Liver (tissue), 9 donors: Measurements from ENCODE around the gene MORN4. TPM values are rescaled to one million over a fixed set of nuclear protein-coding genes. Genes with fewer than 3 reads are reported as not detected.
A peak's percentile ranks its signal among the peaks of the same experiment; 100 is the strongest.

Experiments used
- DNase-seq: peaks from one replicate; pipeline ENCODE4 v3.0.0-alpha.2; 2017; ENCODE audit warnings: low spot score
- H3K27ac ChIP-seq, 2 donors: one replicate each; pipeline ENCODE4 v1.7.0; 2013; ENCODE audit warnings: inconsistent platforms in 2 of 2, low read length in 2 of 2, control low read depth in 1 of 2, low read depth in 1 of 2, mild to moderate bottlenecking in 1 of 2
- H3K27me3 ChIP-seq, 4 donors: one replicate each; pipeline versions ENCODE4 v1.6.1 to v1.7.0; 2013; ENCODE audit warnings: low read length in 3 of 4, inconsistent platforms in 1 of 4, mild to moderate bottlenecking in 1 of 4, moderate library complexity in 1 of 4; ENCODE audit not compliant: control insufficient read depth in 4 of 4, insufficient read depth in 4 of 4
- H3K36me3 ChIP-seq, 4 donors: one replicate each; pipeline versions ENCODE4 v1.6.1 to v1.7.0; 2013; ENCODE audit warnings: low read length in 3 of 4, mild to moderate bottlenecking in 3 of 4, low read depth in 1 of 4, moderate library complexity in 1 of 4; ENCODE audit not compliant: control insufficient read depth in 4 of 4, insufficient read depth in 3 of 4
- H3K4me1 ChIP-seq, 4 donors: one replicate each; pipeline versions ENCODE4 v1.6.1 to v1.7.0; 2013; ENCODE audit warnings: low read length in 3 of 4, mild to moderate bottlenecking in 3 of 4, moderate library complexity in 1 of 4; ENCODE audit not compliant: control insufficient read depth in 4 of 4, insufficient read depth in 4 of 4
- H3K4me3 ChIP-seq, 3 donors: one replicate each; pipeline versions ENCODE4 v1.6.1 to v1.7.0; 2013; ENCODE audit warnings: low read length in 3 of 3, control low read depth in 1 of 3, low read depth in 1 of 3, mild to moderate bottlenecking in 1 of 3
- H3K9ac ChIP-seq, 2 donors: one replicate each; pipeline ENCODE4 v1.7.0; 2013; ENCODE audit warnings: low read length in 2 of 2, mild to moderate bottlenecking in 2 of 2, moderate library complexity in 2 of 2, control low read depth in 1 of 2, low read depth in 1 of 2
- H3K9me3 ChIP-seq, 4 donors: one replicate each; pipeline versions ENCODE4 v1.6.1 to v1.7.0; 2013; ENCODE audit warnings: low read length in 3 of 4; ENCODE audit not compliant: control insufficient read depth in 4 of 4
- ATF3 ChIP-seq: IDR thresholded peaks from 2 replicates; pipeline ENCODE4 v1.6.1; 2016; ENCODE audit warnings: antibody characterized with exemption
- CTCF ChIP-seq: fragments of 150-350 bp; IDR thresholded peaks from 2 replicates; pipeline ENCODE4 v1.5.1; 2017; ENCODE audit warnings: improper control_type of control experiment, low read depth, low read length; ENCODE audit not compliant: missing input control
- EGR1 ChIP-seq, 2 donors: IDR thresholded peaks; 2 replicates each; pipeline ENCODE4 v1.6.1; 2016 to 2018; ENCODE audit warnings: antibody characterized with exemption in 2 of 2, low read depth in 2 of 2
- FOXA1 ChIP-seq: IDR thresholded peaks from 2 replicates; pipeline ENCODE4 v1.6.1; 2016; ENCODE audit warnings: antibody characterized with exemption
- FOXA2 ChIP-seq: IDR thresholded peaks from 2 replicates; pipeline ENCODE4 v1.6.1; 2016; ENCODE audit warnings: antibody characterized with exemption
- GABPA ChIP-seq, 2 donors: IDR thresholded peaks in 1 of 2; conservative IDR thresholded peaks in 1 of 2; 2 replicates each; pipeline ENCODE4 v1.6.1; 2016; ENCODE audit warnings: antibody characterized with exemption in 2 of 2, mild to moderate bottlenecking in 1 of 2, moderate library complexity in 1 of 2
- HNF4A ChIP-seq, 2 donors: conservative IDR thresholded peaks; 2 replicates each; pipeline ENCODE4 v1.6.1; 2016; ENCODE audit warnings: antibody characterized with exemption in 2 of 2, mild to moderate bottlenecking in 2 of 2
- HNF4G ChIP-seq: IDR thresholded peaks from 2 replicates; pipeline ENCODE4 v1.6.1; 2016; ENCODE audit warnings: antibody characterized with exemption
- JUND ChIP-seq, 2 donors: IDR thresholded peaks; 2 replicates each; pipeline ENCODE4 v1.6.1; 2016; ENCODE audit warnings: antibody characterized with exemption in 2 of 2
- NR2F2 ChIP-seq: IDR thresholded peaks from 2 replicates; pipeline ENCODE4 v1.6.1; 2016; ENCODE audit warnings: antibody characterized with exemption
- RAD21 ChIP-seq, 2 donors: IDR thresholded peaks; 2 replicates each; pipeline ENCODE4 v1.6.1; 2016; ENCODE audit warnings: antibody characterized with exemption in 2 of 2, mild to moderate bottlenecking in 2 of 2
- REST ChIP-seq: IDR thresholded peaks from 2 replicates; pipeline ENCODE4 v1.6.1; 2016; ENCODE audit warnings: antibody characterized with exemption, mild to moderate bottlenecking
- RXRA ChIP-seq, 2 donors: IDR thresholded peaks; 2 replicates each; pipeline ENCODE4 v1.6.1; 2017 to 2018; ENCODE audit warnings: antibody characterized with exemption in 2 of 2, mild to moderate bottlenecking in 1 of 2
- SP1 ChIP-seq: IDR thresholded peaks from 2 replicates; pipeline ENCODE4 v1.6.1; 2018; ENCODE audit warnings: antibody characterized with exemption, mild to moderate bottlenecking
- TAF1 ChIP-seq: conservative IDR thresholded peaks from 2 replicates; pipeline ENCODE4 v1.6.1; 2016; ENCODE audit warnings: antibody characterized with exemption, mild to moderate bottlenecking
- YY1 ChIP-seq: IDR thresholded peaks from 2 replicates; pipeline ENCODE4 v1.6.1; 2016; ENCODE audit warnings: antibody characterized with exemption, mild to moderate bottlenecking
- WGBS: extraction: QIAGEN DNeasy Blood & Tissue Kit; methylation state at CpG from one replicate; pipeline ENCODE4 v1.1.7; 2013; 5-methylcytosine and 5-hydroxymethylcytosine counted together
- polyA plus RNA-seq, 2 donors: library from polyadenylated mRNA; stranded (reverse) in 1 of 2; unstranded in 1 of 2; fragments of 200-250 nt in 1 of 2; fragments of >200 nt in 1 of 2; fragmentation: Nextera tagmentation in 1 of 2; extraction: Ambion mirVana in 1 of 2; gene quantifications; one replicate each; pipeline versions ENCODE4 v1.2.1 to v1.2.3, GENCODE V29; 2013 to 2015
- total RNA-seq, 2 donors: library from RNA; depleted of rRNA; stranded (reverse); fragments of >200 nt; gene quantifications; one replicate each; pipeline ENCODE4 v1.2.3, GENCODE V29; 2014
- TF ChIP-seq, protein P1 (sequence below): IDR thresholded peaks from 2 replicates; pipeline ENCODE4 v1.6.1; 2016; ENCODE audit warnings: antibody characterized with exemption
- TF ChIP-seq, protein P2 (sequence below): IDR thresholded peaks from 2 replicates; pipeline ENCODE4 v1.6.1; 2016; ENCODE audit warnings: antibody characterized with exemption
- donor health status: healthy.
- donor health status: healthy.
- donor health status: healthy.
- donor health status: healthy.
- donor health status: healthy.

The MORN4 gene
- total and polyA plus RNA-seq, 4 donors, result 0.42 to 3.1 (median 2.1) TPM

DNA sequence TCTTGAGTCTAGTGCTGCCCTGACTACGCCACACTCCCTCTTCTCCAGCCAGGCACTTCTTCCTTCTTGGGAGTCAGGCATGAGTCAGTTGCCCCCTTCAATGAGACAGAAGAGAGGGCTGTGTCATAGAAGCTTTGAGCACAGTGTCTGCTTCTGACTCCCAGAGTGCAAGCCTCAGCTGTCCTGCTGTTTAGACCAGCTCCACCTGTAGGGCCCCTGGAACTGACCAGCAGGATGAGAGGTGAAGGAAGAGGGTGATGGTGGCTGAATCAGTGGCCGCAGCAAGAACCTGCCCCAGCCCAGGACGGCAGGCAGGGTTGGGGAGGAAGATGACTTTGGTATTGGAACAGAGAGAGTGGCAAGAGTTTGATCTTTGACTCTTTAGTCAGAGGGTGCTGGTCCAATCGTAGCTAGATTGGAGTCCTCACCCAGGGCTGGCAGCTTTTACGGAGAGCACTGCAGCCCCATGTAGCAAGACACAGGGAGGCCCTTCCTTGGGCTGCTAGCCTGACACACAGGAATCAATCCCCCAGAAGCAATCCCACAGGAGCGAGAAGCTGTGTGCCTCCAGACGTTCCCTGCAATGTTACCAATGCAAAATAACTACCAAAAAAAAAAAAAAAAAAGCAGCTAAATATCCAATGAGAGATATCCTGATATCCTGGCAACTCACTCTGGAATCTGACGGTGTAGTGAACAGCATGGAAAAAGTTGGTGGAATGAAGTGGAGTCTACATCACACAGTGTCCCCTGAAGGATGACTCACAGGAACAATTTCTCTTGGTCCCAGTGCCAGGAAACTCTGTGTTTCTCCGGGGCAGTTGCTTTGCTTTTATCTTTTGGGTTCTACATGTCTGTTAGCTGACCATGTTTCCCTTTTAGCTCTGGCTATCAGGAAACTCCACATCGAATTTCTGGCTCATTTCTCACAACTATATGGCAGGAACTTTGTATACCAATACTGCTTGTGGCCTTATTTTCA, 36.9 kb downstream of the MORN4 start:
- Histone ChIP-seq H3K4me1 (peaks cover 3 to 11% (median 9%) of the 10 kb centered on the region in 4 donors), H3K27me3 (no peaks in the 10 kb centered on the region), H3K9me3 (no peaks in the 10 kb centered on the region), H3K36me3 (peaks cover 0 to 10% (median 4%) of the 10 kb centered on the region in 4 donors), H3K4me3 (no peak overlapping the region), H3K9ac (no peak overlapping the region), H3K27ac (peak overlapping the region; percentile 60 to 66)
- DNase-seq, result no peak
- TF ChIP-seq HNF4G (no peak), RXRA (IDR thresholded peaks at IDR 0.05) (peak; percentile 33 to 36), SP1 (peak; percentile 75), YY1 (peak; percentile 34), JUND (IDR thresholded peaks at IDR 0.05) (peak; percentile 96 to 98), HNF4A (conservative IDR thresholded peaks at IDR 0.05) (peak; percentile 73 to 76), NR2F2 (no peak), FOXA2 (no peak), GABPA (IDR thresholded peaks at IDR 0.05 in 1 of 2, conservative IDR thresholded peaks at IDR 0.05 in 1 of 2) (no peak), FOXA1 (no peak), CTCF (no peak), EGR1 (IDR thresholded peaks at IDR 0.05; ENCODE audit: low read depth in 2 of 2) (peak in 1 of 2 donors; percentile 3), REST (peak; percentile 31), RAD21 (IDR thresholded peaks at IDR 0.05) (peak in 1 of 2 donors; percentile 22), TAF1 (no peak), ATF3 (peak; percentile 80)
- TF ChIP-seq, protein P1, sequence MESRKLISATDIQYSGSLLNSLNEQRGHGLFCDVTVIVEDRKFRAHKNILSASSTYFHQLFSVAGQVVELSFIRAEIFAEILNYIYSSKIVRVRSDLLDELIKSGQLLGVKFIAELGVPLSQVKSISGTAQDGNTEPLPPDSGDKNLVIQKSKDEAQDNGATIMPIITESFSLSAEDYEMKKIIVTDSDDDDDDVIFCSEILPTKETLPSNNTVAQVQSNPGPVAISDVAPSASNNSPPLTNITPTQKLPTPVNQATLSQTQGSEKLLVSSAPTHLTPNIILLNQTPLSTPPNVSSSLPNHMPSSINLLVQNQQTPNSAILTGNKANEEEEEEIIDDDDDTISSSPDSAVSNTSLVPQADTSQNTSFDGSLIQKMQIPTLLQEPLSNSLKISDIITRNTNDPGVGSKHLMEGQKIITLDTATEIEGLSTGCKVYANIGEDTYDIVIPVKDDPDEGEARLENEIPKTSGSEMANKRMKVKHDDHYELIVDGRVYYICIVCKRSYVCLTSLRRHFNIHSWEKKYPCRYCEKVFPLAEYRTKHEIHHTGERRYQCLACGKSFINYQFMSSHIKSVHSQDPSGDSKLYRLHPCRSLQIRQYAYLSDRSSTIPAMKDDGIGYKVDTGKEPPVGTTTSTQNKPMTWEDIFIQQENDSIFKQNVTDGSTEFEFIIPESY, result no peak
- TF ChIP-seq, protein P2, sequence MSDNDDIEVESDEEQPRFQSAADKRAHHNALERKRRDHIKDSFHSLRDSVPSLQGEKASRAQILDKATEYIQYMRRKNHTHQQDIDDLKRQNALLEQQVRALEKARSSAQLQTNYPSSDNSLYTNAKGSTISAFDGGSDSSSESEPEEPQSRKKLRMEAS, result peak; percentile 24
- WGBS, result 48% methylated on average over 10 of the region's 10 CpGs
